GM19043 (cell line): Measurements from ENCODE around the gene SPA17.
A peak's percentile ranks its signal among the peaks of the same experiment; 100 is the strongest.

ENCODE experiments used
- ATAC-seq: cut with Tn5 transposase; IDR thresholded peaks from one replicate; pipeline ENCODE4 v1.9.1; 2021; ENCODE audit warnings: low read depth; ENCODE audit not compliant: unreplicated experiment

SPA17 gene

DNA sequence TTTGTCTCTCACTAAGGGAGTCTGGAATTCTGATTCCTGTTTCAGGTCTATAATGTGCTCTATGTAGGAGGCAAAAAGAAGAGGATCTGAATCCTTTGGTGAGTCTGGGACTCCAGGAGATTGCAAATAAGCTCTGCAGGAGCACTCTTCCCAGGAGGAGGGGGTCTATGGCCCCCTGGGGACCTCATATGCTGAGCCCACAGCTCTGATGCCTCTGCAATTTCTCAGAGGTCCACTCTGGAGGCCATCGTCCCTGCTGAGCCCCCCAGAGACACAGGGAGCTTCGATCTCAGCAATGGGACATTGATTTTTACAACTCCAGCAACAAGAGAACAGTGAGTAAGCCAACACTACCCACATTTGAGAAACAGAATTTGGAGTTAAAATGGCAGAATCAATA lies 45.8 kb downstream of the SPA17 start:
- no peak for ATAC-seq

DNA sequence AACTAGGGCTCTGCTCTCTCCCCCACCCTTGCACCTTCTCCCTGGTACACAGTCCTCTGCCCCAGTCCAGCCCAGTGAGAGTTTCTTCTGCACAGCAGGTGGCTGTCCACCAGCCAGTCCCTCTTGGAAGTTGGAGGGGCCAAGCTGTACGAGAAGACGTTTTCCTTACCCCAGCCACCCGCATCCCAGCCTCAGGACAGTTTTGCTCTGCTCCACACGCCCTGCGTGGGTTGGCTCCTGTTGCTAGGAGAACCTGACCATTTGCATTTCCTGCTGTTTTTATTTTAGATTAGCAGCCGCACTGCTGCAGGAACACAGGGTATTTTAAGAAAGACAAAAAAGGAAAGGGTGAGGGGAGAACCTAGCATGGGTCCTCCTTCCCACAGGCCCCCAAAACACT lies 48.5 kb downstream of the SPA17 start:
- ATAC-seq: no peak

DNA sequence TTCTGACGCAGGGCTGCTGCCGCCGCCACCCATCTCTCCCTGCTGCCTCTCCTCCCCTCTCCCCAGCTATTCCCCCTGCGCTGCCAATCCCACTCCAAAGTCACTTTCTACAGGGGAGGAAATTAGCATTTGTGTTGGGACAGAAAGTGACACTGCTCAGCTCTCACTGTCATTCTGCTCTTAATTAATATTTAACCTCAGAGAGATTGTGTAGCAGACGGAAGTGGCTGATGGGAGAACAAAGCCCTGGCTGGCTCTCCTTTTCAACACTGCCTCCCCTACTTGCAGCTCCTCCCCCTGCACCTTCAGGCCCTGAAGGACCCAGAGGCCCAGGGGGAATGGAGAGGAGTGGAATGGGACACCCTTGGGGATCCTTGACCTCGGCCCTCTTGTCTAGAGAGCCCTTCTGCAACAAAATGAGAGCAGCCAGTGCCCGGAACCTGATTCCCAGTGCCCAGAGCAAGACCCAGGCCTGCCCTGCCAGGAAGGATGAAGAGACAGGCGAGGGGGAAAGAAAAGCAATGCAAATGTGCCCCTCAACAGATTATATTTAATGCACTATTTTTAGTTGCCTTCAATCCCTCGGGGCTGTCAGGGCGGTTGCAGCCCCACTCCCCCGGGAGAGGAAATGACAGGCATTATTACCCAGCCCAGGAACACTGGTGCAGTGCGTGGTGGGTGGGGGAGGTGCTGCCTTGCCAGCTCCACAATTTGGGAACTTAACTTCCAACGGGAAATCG lies 51.4 kb downstream of the SPA17 start:
- ATAC-seq: peak; percentile 93

DNA sequence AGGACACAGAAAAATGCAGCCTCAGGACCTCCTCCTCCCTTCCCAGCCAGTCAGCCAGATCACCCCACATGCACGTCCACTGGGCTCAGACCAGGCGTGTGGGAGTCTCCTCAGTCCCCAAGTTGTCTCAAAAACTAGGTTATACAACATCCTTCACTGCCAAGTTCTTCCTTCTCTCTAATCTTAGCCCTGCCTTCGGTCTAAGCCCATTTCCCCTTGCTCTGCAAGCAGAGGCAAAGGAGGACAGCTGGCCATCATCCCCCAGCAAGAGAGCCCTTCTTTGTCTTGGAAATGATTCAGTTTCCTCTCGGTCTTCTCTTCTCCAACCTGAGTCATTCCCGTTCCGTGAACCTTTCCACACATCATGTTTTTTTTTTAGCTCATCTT lies 52.0 kb downstream of the SPA17 start:
- peak; percentile 11 for ATAC-seq

DNA sequence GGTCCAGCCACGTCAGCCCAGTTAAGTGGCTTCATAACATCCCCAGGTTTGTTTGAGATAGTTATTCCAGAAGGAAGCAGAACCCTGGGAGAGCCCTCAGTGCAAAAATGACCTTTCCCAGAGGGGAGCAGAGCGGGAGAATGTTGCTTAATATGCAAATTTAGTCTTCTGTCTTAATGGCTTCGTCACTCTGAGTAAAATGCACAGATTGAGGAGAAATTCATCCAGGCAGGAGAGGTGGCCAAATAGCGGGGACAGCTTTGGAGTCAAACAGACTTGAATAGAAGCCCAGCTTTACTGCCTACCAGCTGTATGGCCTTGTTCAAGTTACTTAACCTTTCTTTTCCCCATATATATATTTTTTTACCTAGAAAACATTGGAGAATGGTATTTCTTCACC lies 53.8 kb downstream of the SPA17 start:
- ATAC-seq: no peak

DNA sequence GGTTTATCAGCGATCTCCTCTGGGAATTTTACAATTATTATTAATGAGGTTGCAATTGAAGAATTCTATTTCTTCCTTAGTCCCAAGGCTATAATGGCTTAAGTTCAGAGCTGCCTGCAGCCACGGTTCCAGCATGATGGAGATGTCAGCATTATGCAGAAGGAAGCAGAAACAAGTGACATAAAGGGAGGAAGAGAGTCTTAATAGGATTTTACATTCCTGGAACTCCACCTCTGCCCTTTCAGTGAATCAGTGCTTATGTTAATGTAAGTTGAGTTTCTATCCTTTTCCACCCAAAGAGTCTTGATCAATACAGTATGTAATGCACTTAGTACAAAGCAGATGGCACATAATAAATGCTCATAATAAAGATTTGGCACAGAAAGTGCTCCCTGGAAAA lies 54.4 kb downstream of the SPA17 start:
- ATAC-seq: no peak

DNA sequence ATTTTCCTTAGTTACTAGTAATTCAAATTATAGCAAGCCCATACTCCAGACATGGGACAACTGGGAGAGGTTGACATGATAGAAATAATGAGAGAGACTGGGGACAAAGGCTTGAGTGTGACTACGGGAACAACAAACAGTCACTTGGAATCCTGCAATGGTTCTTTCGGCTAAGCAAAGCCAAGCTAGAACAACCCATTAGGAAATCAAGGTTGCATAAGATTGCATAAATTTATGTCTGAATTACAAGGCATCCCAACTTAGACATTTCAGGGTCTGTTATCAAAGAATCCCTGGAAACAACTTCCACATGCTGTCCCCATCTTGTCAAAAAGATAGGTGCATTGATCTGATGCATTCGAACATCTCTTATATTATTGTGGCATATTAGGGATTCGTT lies 55.9 kb downstream of the SPA17 start:
- no peak for ATAC-seq

DNA sequence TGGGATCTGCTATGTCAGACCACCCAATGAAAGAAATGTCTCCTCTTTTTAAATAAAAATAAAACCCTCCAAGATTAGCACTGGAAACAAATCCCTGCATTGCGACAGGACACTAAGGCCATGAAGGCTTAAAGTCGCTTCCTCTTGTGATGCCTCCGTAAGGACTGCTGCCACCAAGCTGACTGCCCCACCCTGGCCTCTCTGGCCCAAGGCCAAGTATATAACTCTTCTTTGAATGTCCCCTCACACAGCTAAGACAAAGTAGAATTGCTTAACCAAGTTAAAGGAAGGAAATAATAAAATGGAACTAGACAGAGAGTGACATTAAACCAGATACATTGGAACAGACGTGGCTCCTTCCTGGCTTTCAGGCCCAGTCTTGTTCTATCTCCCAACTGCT lies 58.5 kb downstream of the SPA17 start:
- ATAC-seq: no peak

DNA sequence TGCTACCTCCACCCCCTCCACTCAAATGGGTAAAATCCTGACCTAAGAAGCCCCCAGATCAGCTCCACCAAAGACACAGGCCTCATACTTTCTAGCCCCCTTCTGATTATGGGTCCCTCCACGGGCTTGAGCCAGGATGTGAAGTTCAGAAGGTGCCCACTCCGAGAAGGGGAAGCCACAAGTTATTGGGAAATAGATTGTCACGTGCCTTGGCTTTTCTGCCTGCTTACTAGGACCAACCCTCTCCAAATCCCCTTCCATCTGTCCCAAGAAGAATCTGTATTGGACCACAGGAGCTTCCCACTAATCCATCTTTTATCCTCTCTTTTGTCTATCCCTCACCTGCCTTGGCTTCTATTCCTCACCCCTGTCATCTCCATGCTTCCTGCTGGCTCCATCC lies 63.0 kb downstream of the SPA17 start:
- no peak for ATAC-seq

DNA sequence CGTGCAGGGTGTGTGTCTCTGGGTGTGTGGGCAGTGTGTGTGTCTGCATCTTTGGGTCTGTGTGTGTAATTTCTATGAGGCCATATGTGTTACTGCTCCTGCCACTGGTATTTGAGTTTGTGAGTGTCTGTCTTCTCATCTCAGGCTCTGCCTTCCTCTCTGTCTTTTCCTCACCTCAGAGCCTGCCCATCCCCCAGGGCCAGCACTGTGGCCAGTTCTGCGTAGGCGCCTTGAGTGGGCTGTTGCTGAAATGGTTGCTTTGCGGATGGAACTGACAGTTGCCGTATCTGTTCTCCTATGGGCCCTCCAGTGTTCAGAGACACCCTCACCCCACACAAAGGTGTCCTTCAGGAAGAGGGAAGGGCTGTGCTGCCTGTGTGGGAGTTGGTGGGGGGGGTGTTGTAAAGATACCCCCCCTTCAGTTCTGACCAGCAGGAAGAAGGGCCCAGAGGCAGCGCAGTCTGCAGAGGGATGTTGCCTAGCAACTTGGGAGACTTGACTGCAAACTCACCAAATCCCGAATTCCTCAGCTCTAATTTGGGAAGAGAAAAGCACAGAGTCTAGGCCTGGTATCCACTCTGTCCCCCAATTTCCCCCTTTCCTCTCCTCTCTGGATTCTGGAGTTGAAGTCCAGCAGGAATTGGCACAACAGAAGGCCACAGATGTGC lies 64.1 kb downstream of the SPA17 start:
- no peak for ATAC-seq

DNA sequence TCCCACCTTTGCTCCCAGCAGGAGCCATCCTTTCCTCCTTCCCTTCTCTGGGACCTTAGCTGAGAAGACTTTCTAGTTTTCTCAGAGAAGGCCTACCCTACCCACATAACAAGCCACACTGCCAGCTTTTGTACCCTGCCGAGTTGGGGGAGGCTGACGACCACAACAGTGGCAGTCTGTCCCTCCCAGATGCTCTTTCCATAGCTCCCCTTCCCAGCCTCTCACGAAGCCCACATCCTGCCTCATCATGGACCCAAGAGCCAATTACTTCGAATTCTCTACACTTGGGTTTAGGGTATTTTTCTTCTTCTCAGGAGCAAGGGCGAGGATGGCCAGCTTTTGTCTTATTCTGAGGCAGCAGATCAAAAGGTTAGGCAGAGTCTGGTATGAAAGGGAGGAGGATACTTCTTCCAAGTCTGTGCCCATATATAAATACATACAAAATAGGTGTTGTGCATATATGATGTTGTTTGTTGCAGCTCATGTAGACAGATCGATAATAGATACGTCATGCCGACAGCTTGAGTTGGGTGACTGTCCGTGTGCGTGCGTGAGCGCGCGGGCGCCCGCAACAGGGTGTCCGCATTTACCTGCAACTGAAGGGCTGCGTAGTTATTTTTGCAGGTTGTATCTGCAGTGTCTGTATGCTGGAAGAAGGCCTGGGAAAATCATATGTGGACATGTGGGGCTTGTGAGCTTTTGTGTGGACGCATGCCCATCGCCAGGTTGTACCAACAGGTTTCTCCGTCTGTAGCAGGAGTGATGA lies 65.2 kb downstream of the SPA17 start:
- ATAC-seq: no peak

DNA sequence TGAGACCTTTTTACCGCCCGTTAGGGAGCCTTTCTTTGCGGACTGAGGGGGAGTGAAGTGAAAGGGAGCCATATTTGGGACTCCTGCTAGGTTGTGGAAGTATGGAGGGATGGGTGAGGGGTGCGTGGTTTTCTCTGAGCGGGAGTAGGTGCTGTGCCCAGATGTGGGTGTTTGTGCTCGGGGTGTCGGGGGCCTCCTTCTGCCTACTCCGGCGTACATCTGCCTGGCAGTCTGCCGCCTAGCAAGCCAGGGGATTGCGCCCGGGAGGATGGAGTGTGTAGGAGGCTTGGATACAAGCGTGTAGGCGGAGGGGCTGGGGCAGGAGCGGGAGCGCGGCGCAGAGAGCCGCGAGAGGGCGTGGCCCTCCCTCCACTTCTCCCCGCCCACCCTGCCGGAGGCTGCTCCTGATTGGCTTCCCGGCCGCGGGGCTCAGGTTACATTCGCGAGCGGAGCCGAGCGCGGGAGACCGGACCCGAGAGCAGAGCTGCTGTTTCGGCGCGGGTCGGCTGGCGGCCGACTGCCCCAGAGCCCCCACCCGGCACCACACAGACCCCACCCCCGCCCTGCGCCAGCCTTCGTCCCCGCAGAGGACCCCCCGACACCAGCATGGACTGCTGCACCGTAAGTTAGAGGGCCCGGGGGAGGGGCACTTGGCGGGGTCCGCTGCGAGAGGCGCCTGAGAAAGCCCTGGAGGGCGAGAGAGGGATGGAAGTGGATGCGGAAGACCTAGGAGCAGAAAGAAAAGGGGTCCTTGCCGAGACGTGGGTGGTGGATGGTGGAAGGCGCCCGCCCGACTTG lies 66.0 kb downstream of the SPA17 start, which contains the start of gene NRGN:
Gene NRGN, plus strand, starts transcription at position 464 of the 798 bp plus-strand sequence. Its CDS starts 143 bp downstream, at position 607.
- peak; percentile 99 for ATAC-seq

DNA sequence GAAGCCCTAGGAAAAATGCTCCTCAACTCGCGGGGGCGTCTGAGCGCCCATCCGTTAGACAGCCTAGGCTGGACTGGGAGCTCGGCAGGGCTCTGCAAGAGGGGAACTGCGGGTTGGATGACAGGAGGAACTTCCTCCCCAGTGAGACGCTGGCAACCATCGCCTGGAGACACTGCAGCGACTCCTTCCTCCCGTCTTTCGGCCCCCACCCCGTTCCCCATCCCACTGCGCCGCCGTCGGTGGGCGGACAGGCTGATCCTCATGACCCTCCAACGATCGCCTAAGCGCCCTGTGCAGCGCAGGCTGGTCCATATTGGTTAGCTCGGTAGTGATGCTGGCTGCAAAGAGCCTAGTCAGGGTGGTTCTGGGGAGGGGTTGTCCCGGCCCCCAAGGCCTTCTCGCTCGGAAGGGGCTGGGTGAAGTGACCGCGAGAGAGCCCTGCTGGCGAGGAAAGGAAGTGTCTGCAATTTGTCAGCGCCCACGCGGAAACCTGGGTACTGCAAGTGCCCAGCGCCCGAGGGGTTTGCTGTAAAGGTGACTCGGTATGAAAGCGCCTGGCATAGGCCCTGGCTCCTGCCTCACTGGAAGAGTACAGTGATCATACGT lies 66.7 kb downstream of the SPA17 start:
- ATAC-seq: peak; percentile 41

DNA sequence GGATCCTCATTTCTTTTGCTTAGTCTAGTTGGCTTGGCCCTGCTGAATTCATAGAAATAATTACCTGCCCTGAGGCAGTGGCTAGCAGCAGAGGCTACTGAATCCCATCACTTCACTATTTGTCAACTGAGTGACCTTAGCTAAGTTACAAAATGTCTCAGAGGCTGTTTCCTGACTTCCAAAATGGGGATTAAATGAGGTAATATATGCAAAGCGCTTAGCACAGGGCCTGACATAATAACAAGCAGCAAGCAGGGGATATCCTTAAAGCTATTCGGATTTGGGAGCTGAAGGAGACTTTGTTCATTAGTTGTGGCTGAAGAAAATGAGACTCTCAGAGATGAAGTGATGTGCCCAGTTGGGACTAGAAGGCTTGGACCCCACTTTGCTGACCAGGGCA lies 68.9 kb downstream of the SPA17 start:
- no peak for ATAC-seq

DNA sequence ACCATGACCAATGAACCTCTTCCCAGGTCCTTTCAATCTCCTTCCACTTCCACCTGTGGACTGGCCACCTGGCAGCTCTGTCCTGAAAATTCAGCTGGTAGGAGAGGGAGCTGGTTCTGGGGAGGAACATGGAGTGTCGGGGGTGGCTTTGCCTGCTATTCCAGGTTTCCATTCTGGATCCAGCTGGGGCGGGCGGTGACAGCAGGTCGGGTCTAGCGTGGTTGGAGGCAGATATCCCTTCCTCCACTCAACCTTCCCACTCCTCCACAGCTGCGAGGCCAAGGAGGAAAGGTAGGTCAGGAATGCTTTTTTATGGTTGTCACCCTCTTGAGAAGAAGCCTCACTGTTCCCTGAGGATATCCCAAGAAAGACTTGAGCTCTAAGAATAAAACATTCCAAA lies 69.3 kb downstream of the SPA17 start:
- ATAC-seq: no peak

DNA sequence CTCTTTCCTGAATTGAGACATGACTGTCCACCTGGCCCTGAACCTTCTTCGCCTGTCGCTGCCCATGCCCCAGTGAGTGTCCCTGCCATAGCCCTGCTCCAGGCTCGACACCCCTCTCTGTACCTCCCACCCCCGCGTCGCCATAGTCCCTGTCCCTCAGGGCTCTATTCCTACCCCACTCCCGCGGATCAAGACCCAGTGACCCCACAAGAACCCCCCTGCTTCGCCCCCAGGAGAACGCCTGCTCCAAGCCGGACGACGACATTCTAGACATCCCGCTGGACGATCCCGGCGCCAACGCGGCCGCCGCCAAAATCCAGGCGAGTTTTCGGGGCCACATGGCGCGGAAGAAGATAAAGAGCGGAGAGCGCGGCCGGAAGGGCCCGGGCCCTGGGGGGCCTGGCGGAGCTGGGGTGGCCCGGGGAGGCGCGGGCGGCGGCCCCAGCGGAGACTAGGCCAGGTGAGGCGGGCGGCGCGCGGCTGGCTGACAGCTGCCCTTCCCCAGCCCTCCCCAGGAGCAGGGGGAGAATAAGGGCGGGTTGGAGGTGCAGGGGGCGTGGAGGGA lies 71.6 kb downstream of the SPA17 start:
- ATAC-seq: no peak

DNA sequence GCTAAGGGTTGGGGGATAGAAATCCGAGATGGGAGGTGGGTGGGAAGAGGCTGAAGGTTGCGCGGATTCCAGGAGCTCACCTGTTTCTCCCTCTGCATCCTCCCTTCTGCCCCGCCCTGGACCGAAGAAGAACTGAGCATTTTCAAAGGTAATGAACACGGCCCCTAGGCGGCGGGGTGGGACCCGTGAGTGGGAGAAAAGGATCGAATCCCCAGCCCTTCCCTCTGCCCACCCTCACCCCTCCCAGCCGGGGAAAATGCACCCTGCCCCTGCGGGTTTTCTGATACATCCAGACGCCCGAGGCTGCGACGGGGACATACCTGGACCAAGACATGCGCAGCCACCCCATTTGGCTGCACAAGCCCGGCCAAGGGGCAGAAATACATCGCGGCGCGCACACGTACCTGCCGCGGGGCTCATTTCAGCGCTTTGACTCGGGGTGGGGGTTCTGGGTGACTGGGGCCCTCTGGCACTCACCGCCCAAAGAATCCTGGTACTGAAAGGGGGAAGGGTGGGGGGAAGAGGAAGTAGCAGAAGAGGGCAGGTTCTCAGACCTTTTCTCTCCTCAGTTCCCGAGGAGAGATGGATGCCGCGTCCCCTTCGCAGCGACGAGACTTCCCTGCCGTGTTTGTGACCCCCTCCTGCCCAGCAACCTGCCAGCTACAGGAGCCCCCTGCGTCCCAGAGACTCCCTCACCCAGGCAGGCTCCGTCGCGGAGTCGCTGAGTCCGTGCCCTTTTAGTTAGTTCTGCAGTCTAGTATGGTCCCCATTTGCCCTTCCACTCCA lies 72.3 kb downstream of the SPA17 start:
- peak; percentile 8 for ATAC-seq

DNA sequence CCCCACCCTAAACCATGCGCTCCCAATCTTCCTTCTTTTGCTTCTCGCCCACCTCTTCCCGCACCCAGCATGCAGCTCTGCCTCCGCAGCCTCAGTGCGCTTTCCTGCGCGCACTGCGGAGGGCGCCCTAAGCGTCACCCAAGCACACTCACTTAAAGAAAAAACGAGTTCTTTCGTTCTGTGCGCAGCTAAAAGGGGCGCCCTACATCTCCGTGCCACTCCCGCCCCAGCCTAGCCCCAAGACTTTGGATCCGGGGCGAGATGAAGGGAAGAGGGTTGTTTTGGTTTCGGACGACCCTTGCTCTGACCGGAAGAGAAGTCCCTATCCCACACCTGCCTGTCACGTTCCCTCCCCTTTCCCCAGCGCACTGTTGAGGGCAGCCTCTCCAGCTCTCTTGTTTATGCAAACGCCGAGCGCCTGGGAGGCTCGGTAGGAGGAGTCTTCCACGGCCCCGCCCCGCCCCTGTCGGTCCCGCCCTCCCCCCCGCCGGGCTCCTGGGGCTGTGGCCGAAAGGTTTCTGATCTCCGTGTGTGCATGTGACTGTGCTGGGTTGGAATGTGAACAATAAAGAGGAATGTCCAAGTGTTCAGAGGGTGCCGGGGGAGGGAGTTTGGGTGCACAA lies 73.0 kb downstream of the SPA17 start:
- ATAC-seq: peak; percentile 89
